K562 (cell line): ENCODE data around the gene PPP1R16B. TPM values are rescaled to one million over a fixed set of nuclear protein-coding genes. Genes with fewer than 3 reads are reported as not detected.

ENCODE experiments used
- FOXJ3 ChIP-seq: sonication (generic); formaldehyde crosslinking; IDR thresholded peaks from 2 replicates; pipeline ENCODE4 v1.4.0; 2020; ENCODE audit warnings: mild to moderate bottlenecking, missing genetic modification reagents
- JUND ChIP-seq, 2 experiments: IDR thresholded peaks; 2 replicates in 1 of 2; 3 replicates in 1 of 2; pipeline ENCODE4 v1.6.1; 2011; ENCODE audit warnings: borderline replicate concordance in 2 of 2, low read depth in 2 of 2, low read length in 2 of 2, improper control_type of control experiment in 1 of 2, missing biosample characterization in 1 of 2, missing genetic modification characterization in 1 of 2, missing genetic modification reagents in 1 of 2
- MTA1 ChIP-seq: fragments of 450-650 bp; IDR thresholded peaks from 2 replicates; pipeline ENCODE4 v1.6.1; 2017; ENCODE audit warnings: borderline replicate concordance
- RNF2 ChIP-seq: sonication (generic); IDR thresholded peaks from 2 replicates; pipeline ENCODE4 v1.6.1; 2016
- SMAD4 ChIP-seq: fragments of 250-450 bp; sonication (Bioruptor Pico); conservative IDR thresholded peaks from 2 replicates; pipeline ENCODE4 v1.8.0; 2021; ENCODE audit warnings: inconsistent platforms, mild to moderate bottlenecking, moderate library complexity
- polyA plus RNA-seq, 8 experiments: library from polyadenylated mRNA; depleted of rRNA in 4 of 8; stranded (reverse) in 5 of 8; unstranded in 3 of 8; fragments of >200 nt; fragmentation: Nextera tagmentation in 2 of 8; fragmentation: Illumina TruSeq in 1 of 8; extraction: Ambion mirVana in 2 of 8; extraction: Trizol in 1 of 8; gene quantifications; 2 replicates each; pipeline versions ENCODE4 v1.2.1 to v1.2.3, GENCODE V29; 2011 to 2014; ENCODE audit warnings: inconsistent platforms in 1 of 8, missing spikeins in 1 of 8
- total RNA-seq, 7 experiments: library from RNA; depleted of rRNA in 6 of 7; stranded (reverse); fragments of >200 nt in 6 of 7; fragmentation: Illumina TruSeq in 2 of 7; extraction: Trizol in 2 of 7; gene quantifications; 2 replicates each; pipeline versions ENCODE4 v1.2.1 to v1.2.3, GENCODE V29; 2011 to 2021; ENCODE audit warnings: low replicate concordance in 1 of 7
- TF ChIP-seq, protein P1 (sequence below), 2 experiments: fragments of 450-650 bp; IDR thresholded peaks; 2 replicates each; pipeline ENCODE4 v1.6.1; 2016; ENCODE audit warnings: mild to moderate bottlenecking in 2 of 2, borderline replicate concordance in 1 of 2, low read depth in 1 of 2, moderate library complexity in 1 of 2
- TF ChIP-seq, protein P2 (sequence below): fragments of 450-650 bp; IDR thresholded peaks from 2 replicates; pipeline ENCODE4 v1.7.0; 2016; ENCODE audit warnings: borderline replicate concordance
- TF ChIP-seq, protein P3 (sequence below), 2 experiments: fragments of 450-650 bp; IDR thresholded peaks; 2 replicates each; pipeline ENCODE4 v1.6.1; 2018; ENCODE audit warnings: mild to moderate bottlenecking in 2 of 2, low read depth in 1 of 2; ENCODE audit not compliant: partially characterized antibody in 2 of 2
- TF ChIP-seq, protein P4 (sequence below): fragments of 450-650 bp; IDR thresholded peaks from 2 replicates; pipeline ENCODE4 v1.6.1; 2016; ENCODE audit warnings: borderline replicate concordance

The PPP1R16B gene
- total and polyA plus RNA-seq, 9 of the 15 experiments (the other 6 are each of a cell fraction or from before 2014, with no cell fraction given) = 1.5 to 11.5 (median 6.8) TPM

DNA sequence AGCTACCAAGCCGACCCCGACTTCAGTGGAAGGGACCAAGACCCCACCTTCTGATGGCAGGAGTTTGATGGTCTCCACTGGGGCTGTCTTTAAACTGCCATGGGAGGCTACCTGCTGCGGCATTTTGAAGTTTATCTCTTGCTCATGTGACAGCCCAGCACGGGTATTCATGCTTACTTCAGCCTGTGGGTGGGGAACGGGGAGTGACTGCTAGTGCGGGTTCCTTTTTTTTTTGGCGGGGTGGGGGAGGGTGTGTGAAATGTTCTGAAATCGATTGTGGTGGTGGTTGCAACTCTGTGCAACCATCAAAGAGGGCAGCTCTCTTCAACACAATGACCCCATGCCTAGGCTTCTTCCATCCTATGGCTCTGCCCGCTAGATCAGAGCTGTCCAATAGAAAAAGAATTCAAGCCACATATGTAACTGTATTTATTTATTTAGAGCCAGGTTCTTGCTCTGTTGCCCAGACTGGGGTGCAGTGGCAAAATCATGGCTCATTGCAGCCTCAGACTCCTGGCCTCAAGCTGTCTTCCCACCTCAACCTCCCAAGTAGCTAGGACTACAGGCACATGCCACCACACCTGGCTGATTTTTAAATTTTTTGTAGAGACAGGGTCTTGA is 53.7 kb downstream of the PPP1R16B start (continued):
- TF ChIP-seq, protein P1, sequence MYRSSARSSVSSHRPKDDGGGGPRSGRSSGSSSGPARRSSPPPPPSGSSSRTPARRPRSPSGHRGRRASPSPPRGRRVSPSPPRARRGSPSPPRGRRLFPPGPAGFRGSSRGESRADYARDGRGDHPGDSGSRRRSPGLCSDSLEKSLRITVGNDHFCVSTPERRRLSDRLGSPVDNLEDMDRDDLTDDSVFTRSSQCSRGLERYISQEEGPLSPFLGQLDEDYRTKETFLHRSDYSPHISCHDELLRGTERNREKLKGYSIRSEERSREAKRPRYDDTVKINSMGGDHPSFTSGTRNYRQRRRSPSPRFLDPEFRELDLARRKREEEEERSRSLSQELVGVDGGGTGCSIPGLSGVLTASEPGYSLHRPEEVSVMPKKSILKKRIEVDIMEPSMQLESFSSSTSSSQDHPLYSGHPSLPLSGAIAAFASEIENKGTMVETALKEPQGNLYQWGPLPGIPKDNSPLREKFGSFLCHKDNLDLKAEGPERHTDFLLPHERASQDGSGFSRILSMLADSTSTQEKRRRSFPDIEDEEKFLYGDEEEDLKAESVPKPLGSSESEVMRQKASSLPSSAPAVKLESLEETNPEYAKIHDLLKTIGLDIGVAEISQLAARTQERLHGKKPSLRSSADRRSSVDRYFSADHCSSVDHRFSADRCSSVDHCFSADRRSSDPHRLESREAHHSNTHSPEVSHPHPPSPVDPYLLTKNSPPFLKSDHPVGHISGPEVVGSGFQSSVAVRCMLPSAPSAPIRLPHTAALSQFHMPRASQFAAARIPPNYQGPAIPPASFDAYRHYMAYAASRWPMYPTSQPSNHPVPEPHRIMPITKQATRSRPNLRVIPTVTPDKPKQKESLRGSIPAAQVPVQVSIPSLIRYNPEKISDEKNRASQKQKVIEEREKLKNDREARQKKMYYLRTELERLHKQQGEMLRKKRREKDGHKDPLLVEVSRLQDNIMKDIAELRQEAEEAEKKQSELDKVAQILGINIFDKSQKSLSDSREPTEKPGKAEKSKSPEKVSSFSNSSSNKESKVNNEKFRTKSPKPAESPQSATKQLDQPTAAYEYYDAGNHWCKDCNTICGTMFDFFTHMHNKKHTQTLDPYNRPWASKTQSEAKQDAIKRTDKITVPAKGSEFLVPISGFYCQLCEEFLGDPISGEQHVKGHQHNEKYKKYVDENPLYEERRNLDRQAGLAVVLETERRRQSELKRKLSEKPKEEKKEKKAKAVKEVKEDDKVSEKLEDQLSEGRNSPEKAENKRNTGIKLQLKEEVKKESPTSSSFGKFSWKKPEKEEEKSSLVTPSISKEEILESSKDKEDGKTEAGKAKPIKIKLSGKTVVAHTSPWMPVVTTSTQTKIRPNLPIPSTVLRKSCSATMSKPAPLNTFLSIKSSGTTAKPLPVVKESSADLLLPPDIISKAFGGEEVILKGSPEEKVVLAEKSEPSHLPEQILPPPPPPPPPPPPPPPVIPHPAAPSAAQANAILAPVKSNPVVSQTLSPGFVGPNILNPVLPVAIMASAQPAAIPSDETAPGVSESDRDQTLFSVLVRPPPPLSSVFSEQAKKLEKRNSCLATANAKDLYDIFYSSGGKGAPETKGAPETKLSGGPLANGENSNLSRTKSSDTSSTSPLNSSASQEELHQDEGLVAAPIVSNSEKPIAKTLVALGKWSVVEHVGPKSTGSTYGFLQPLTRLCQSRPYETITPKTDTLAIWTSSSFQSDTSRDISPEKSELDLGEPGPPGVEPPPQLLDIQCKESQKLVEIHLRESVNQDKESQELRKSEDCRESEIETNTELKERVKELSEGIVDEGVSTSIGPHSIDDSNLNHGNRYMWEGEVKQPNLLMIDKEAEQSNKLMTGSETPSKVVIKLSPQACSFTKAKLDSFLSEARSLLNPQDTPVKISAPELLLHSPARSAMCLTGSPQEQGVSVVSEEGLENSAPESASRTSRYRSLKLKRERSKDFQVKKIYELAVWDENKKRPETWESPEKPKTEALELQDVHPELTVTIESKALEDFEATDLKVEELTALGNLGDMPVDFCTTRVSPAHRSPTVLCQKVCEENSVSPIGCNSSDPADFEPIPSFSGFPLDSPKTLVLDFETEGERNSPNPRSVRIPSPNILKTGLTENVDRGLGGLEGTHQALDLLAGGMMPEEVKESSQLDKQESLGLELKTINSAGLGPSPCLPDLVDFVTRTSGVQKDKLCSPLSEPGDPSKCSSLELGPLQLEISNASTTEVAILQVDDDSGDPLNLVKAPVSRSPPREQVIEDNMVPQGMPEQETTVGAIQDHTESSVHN (IDR thresholded peaks at IDR 0.05; ENCODE audit: borderline replicate concordance in 1 of 2, low read depth in 1 of 2) = 0 out of 4 replicates have a peak, but pooled peaks of 1 of the 2 experiments have one; percentile 26
- TF ChIP-seq RNF2 = peak; percentile 56; the same call in 1 of the 2 replicates
- TF ChIP-seq, protein P2, sequence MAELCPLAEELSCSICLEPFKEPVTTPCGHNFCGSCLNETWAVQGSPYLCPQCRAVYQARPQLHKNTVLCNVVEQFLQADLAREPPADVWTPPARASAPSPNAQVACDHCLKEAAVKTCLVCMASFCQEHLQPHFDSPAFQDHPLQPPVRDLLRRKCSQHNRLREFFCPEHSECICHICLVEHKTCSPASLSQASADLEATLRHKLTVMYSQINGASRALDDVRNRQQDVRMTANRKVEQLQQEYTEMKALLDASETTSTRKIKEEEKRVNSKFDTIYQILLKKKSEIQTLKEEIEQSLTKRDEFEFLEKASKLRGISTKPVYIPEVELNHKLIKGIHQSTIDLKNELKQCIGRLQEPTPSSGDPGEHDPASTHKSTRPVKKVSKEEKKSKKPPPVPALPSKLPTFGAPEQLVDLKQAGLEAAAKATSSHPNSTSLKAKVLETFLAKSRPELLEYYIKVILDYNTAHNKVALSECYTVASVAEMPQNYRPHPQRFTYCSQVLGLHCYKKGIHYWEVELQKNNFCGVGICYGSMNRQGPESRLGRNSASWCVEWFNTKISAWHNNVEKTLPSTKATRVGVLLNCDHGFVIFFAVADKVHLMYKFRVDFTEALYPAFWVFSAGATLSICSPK = no peak
- TF ChIP-seq, protein P3, sequence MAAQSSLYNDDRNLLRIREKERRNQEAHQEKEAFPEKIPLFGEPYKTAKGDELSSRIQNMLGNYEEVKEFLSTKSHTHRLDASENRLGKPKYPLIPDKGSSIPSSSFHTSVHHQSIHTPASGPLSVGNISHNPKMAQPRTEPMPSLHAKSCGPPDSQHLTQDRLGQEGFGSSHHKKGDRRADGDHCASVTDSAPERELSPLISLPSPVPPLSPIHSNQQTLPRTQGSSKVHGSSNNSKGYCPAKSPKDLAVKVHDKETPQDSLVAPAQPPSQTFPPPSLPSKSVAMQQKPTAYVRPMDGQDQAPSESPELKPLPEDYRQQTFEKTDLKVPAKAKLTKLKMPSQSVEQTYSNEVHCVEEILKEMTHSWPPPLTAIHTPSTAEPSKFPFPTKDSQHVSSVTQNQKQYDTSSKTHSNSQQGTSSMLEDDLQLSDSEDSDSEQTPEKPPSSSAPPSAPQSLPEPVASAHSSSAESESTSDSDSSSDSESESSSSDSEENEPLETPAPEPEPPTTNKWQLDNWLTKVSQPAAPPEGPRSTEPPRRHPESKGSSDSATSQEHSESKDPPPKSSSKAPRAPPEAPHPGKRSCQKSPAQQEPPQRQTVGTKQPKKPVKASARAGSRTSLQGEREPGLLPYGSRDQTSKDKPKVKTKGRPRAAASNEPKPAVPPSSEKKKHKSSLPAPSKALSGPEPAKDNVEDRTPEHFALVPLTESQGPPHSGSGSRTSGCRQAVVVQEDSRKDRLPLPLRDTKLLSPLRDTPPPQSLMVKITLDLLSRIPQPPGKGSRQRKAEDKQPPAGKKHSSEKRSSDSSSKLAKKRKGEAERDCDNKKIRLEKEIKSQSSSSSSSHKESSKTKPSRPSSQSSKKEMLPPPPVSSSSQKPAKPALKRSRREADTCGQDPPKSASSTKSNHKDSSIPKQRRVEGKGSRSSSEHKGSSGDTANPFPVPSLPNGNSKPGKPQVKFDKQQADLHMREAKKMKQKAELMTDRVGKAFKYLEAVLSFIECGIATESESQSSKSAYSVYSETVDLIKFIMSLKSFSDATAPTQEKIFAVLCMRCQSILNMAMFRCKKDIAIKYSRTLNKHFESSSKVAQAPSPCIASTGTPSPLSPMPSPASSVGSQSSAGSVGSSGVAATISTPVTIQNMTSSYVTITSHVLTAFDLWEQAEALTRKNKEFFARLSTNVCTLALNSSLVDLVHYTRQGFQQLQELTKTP (IDR thresholded peaks at IDR 0.05; ENCODE audit: low read depth in 1 of 2, partially characterized antibody in 2 of 2) = peak in 1 of 2 experiments; percentile 73
- peak; percentile 76 for TF ChIP-seq SMAD4 (CRISPR knock-in tag)
- TF ChIP-seq FOXJ3 (CRISPR knock-in tag) = no peak
- TF ChIP-seq, protein P4, sequence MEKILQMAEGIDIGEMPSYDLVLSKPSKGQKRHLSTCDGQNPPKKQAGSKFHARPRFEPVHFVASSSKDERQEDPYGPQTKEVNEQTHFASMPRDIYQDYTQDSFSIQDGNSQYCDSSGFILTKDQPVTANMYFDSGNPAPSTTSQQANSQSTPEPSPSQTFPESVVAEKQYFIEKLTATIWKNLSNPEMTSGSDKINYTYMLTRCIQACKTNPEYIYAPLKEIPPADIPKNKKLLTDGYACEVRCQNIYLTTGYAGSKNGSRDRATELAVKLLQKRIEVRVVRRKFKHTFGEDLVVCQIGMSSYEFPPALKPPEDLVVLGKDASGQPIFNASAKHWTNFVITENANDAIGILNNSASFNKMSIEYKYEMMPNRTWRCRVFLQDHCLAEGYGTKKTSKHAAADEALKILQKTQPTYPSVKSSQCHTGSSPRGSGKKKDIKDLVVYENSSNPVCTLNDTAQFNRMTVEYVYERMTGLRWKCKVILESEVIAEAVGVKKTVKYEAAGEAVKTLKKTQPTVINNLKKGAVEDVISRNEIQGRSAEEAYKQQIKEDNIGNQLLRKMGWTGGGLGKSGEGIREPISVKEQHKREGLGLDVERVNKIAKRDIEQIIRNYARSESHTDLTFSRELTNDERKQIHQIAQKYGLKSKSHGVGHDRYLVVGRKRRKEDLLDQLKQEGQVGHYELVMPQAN = 0 out of 2 replicates have a peak, but pooled peaks have one; percentile 32
- peak; percentile 71 for TF ChIP-seq JUND (IDR thresholded peaks at IDR 0.05; ENCODE audit: borderline replicate concordance, low read depth, low read length)
- peak; percentile 54; the same call in 1 of the 3 replicates for TF ChIP-seq JUND (tag; IDR thresholded peaks at IDR 0.05; ENCODE audit: borderline replicate concordance, low read depth, low read length)
- peak; percentile 53; the same call in 1 of the 2 replicates for TF ChIP-seq MTA1
